ENCODE measurements around the gene UBE2G1. TPM values are rescaled to one million over a fixed set of nuclear protein-coding genes. Genes with fewer than 3 reads are reported as not detected.

The UBE2G1 gene
- total and polyA plus RNA-seq, 2 donors (not counting 1 experiment from before 2014, with no cell fraction given), result 27.1 to 76.0 TPM

GRCh38 chr17:4262703-4263102 is 103.8 kb downstream of the UBE2G1 start:
- H3K27ac ChIP-seq (ENCODE audit: low read length in 2 of 2), result peak overlapping the region in 1 of 2 donors; percentile 89
- H2AFZ ChIP-seq (ENCODE audit: insufficient read depth, low read depth, low read length, poor library complexity, severe bottlenecking), result peak overlapping the region; percentile 97
- peaks cover 76% of the 10 kb centered on the region for H3K79me2 ChIP-seq (ENCODE audit: control insufficient read depth, insufficient read depth, low read length)
- peak overlapping the region; percentile 80 for H3K4me2 ChIP-seq (replicated peaks; ENCODE audit: low read depth, low read length, poor library complexity, severe bottlenecking)
- peaks cover 29% of the 10 kb centered on the region for H4K20me1 ChIP-seq (ENCODE audit: control insufficient read depth, insufficient read depth, low read length, poor library complexity, severe bottlenecking)
- peak overlapping the region; percentile 53 to 82 (median 77) for H3K4me3 ChIP-seq (ENCODE audit: control extremely low read depth in 1 of 5, extremely low read depth in 1 of 5, insufficient read depth in 1 of 5, low read depth in 2 of 5, low read length in 4 of 5)
- DNase-seq, result peak; percentile 14
- peak overlapping the region; percentile 94 for H3K9ac ChIP-seq (ENCODE audit: low read length)
- no peaks in the 10 kb centered on the region for H3K27me3 Mint-ChIP-seq
- no peak for ATAC-seq (ENCODE audit: low read depth)
- H3K27me3 ChIP-seq (replicated peaks in 1 of 4; ENCODE audit: control extremely low read depth in 1 of 4, control insufficient read depth in 3 of 4, insufficient read depth in 4 of 4, low read length in 3 of 4), result no peaks in the 10 kb centered on the region
- no peaks in the 10 kb centered on the region for H3K9me3 Mint-ChIP-seq (ENCODE audit: insufficient read depth)
- TF ChIP-seq CTCF (IDR thresholded peaks at IDR 0.05), result no peak
- TF ChIP-seq EZH2 (IDR thresholded peaks at IDR 0.05; ENCODE audit: borderline replicate concordance, insufficient read depth, low read depth, low read length, poor library complexity, severe bottlenecking), result no peak
- intact Hi-C loops (cut with micrococcal nuclease), result loop anchor here (1.0 to 5.0 kb wide), 2 partner anchors 104 to 120 kb away; partner anchors contain the start of genes CYB5D2, UBE2G1 and ZZEF1
- H3K4me3 Mint-ChIP-seq, result peak overlapping the region; percentile 90
- H3K36me3 ChIP-seq (replicated peaks in 1 of 2; ENCODE audit: control extremely low read depth in 1 of 2, control insufficient read depth in 1 of 2, extremely low read depth in 1 of 2, insufficient read depth in 2 of 2, low read length in 1 of 2), result peaks cover 0 to 14% of the 10 kb centered on the region in 2 experiments
- peaks cover 0 to 10% (median 7%) of the 10 kb centered on the region in 3 donors for H3K9me3 ChIP-seq (ENCODE audit: control extremely low read depth in 1 of 3, control insufficient read depth in 2 of 3, insufficient read depth in 1 of 3, low read length in 2 of 3)
- peaks cover 19 to 27% of the 10 kb centered on the region in 2 donors for H3K4me1 ChIP-seq (ENCODE audit: control insufficient read depth in 2 of 2, insufficient read depth in 2 of 2, low read length in 2 of 2)
- WGBS (ENCODE audit: insufficient coverage), result 61% methylated on average over 6 of the region's 8 CpGs
- peak overlapping the region; percentile 78 for H3K27ac Mint-ChIP-seq
- ChIA-PET POLR2A (interaction anchor here (0.7 kb wide), 1 partner anchor 41 kb away, joined by 10 read pairs; no protein-coding TSS in a partner anchor), CTCF (interaction anchor here (0.6 to 1.9 kb wide), 3 partner anchors 24 to 150 kb away, joined by 3 to 7 read pairs (median 3); no protein-coding TSS in a partner anchor)
- H3K4me1 Mint-ChIP-seq, result peaks cover 38% of the 10 kb centered on the region

GRCh38 chr17:4261452-4261851 is 105.0 kb downstream of the UBE2G1 start:
- ChIA-PET CTCF (interaction anchor here (0.5 to 4.5 kb wide), 5 partner anchors 12 to 118 kb away, joined by 3 to 25 read pairs (median 5); partner anchors contain the start of genes CYB5D2 and ZZEF1), POLR2A (no interaction called here)
- Histone ChIP-seq H3K4me1 (ENCODE audit: control insufficient read depth in 2 of 2, insufficient read depth in 2 of 2, low read length in 2 of 2) (peaks cover 19 to 27% of the 10 kb centered on the region in 2 donors), H4K20me1 (ENCODE audit: control insufficient read depth, insufficient read depth, low read length, poor library complexity, severe bottlenecking) (peaks cover 37% of the 10 kb centered on the region), H3K27me3 (replicated peaks in 1 of 4; ENCODE audit: control extremely low read depth in 1 of 4, control insufficient read depth in 3 of 4, insufficient read depth in 4 of 4, low read length in 3 of 4) (no peaks in the 10 kb centered on the region), H3K9me3 (ENCODE audit: control extremely low read depth in 1 of 3, control insufficient read depth in 2 of 3, insufficient read depth in 1 of 3, low read length in 2 of 3) (peaks cover 0 to 10% (median 7%) of the 10 kb centered on the region in 3 donors), H2AFZ (ENCODE audit: insufficient read depth, low read depth, low read length, poor library complexity, severe bottlenecking) (no peak overlapping the region), H3K9ac (ENCODE audit: low read length) (no peak overlapping the region), H3K36me3 (replicated peaks in 1 of 2; ENCODE audit: control extremely low read depth in 1 of 2, control insufficient read depth in 1 of 2, extremely low read depth in 1 of 2, insufficient read depth in 2 of 2, low read length in 1 of 2) (peaks cover 0 to 14% of the 10 kb centered on the region in 2 experiments), H3K27ac (ENCODE audit: low read length in 2 of 2) (no peak overlapping the region), H3K4me3 (ENCODE audit: control extremely low read depth in 1 of 5, extremely low read depth in 1 of 5, insufficient read depth in 1 of 5, low read depth in 2 of 5, low read length in 4 of 5) (no peak overlapping the region), H3K4me2 (replicated peaks; ENCODE audit: low read depth, low read length, poor library complexity, severe bottlenecking) (no peak overlapping the region), H3K79me2 (ENCODE audit: control insufficient read depth, insufficient read depth, low read length) (peaks cover 89% of the 10 kb centered on the region)
- no peaks in the 10 kb centered on the region for H3K9me3 Mint-ChIP-seq (ENCODE audit: insufficient read depth)
- H3K4me3 Mint-ChIP-seq, result peak overlapping the region; percentile 66
- peaks cover 49% of the 10 kb centered on the region for H3K4me1 Mint-ChIP-seq
- no peaks in the 10 kb centered on the region for H3K27me3 Mint-ChIP-seq
- intact Hi-C loops (cut with micrococcal nuclease), result loop anchor here (5.0 kb wide), 1 partner anchor 119 kb away; the partner anchor contains the start of genes CYB5D2 and ZZEF1
- DNase-seq (no peak), ATAC-seq (ENCODE audit: low read depth) (no peak)
- no peak for TF ChIP-seq CTCF (IDR thresholded peaks at IDR 0.05)
- no peak for TF ChIP-seq EZH2 (IDR thresholded peaks at IDR 0.05; ENCODE audit: borderline replicate concordance, insufficient read depth, low read depth, low read length, poor library complexity, severe bottlenecking)
- H3K27ac Mint-ChIP-seq, result peak overlapping the region; percentile 67
- WGBS (ENCODE audit: insufficient coverage), result 97% methylated on average over 8 of the region's 8 CpGs
